HG02759 (cell line): ENCODE measurements around the gene GCSAML.
"Not testable (repeated sequence)": the region's sequence is repeated elsewhere in the genome, so short reads cannot be mapped to it uniquely, and the experiment has no call there.

Experiments used
- ATAC-seq: cut with Tn5 transposase; IDR thresholded peaks from one replicate; pipeline ENCODE4 v1.9.1; 2021; ENCODE audit warnings: mild to moderate bottlenecking, moderate library complexity; ENCODE audit not compliant: unreplicated experiment

GCSAML gene

GRCh38 chr1:247548769-247549182, at the start of gene GCSAML:
Gene GCSAML, plus strand, starts transcription at chr1:247549134. Its CDS starts 58 bp downstream, at chr1:247549192.
- no peak for ATAC-seq

GRCh38 chr1:247500865-247501264, 48.1 kb upstream of the GCSAML start:
- ATAC-seq: no peak

- no peak for ATAC-seq
These were observed 42.1 kb upstream of the GCSAML start for GRCh38 chr1:247506831-247507230.

- ATAC-seq: no peak
These were observed 30.9 kb upstream of the GCSAML start for GRCh38 chr1:247517795-247518612.

- no peak for ATAC-seq
These were observed 30.4 kb upstream of the GCSAML start for GRCh38 chr1:247518613-247518891.

- ATAC-seq: not testable (repeated sequence)
These were observed 27.0 kb upstream of the GCSAML start for GRCh38 chr1:247521886-247522285.

- ATAC-seq: no peak
These were observed 20.0 kb upstream of the GCSAML start for GRCh38 chr1:247528812-247529474.

- ATAC-seq: no peak
These were observed 19.1 kb upstream of the GCSAML start for GRCh38 chr1:247529771-247530355.

- no peak for ATAC-seq
These were observed 18.1 kb upstream of the GCSAML start for GRCh38 chr1:247530785-247531184.

GRCh38 chr1:247531937-247532336, 17.0 kb upstream of the GCSAML start:
- ATAC-seq: no peak

GRCh38 chr1:247535402-247535801, 13.5 kb upstream of the GCSAML start:
- no peak for ATAC-seq

- ATAC-seq: no peak
These were observed 12.6 kb upstream of the GCSAML start, which contains the start of gene OR2C3 for GRCh38 chr1:247536340-247536739. Gene OR2C3, minus strand, starts transcription at chr1:247536440. Its CDS starts 3,929 bp downstream, at chr1:247532511.

GRCh38 chr1:247538561-247538960, 10.4 kb upstream of the GCSAML start:
- no peak for ATAC-seq

- ATAC-seq: no peak
These were observed 9.7 kb upstream of the GCSAML start for GRCh38 chr1:247539215-247539614.

- no peak for ATAC-seq
These were observed 8.4 kb upstream of the GCSAML start for GRCh38 chr1:247540581-247540980.

- ATAC-seq: no peak
These were observed 6.1 kb upstream of the GCSAML start for GRCh38 chr1:247542811-247543210.

- no peak for ATAC-seq
These were observed 842 bp upstream of the GCSAML start for GRCh38 chr1:247548092-247548491.

- no peak for ATAC-seq
These were observed 2.8 kb downstream of the GCSAML start for GRCh38 chr1:247551721-247552120.

- ATAC-seq: no peak
These were observed 3.3 kb downstream of the GCSAML start for GRCh38 chr1:247552231-247552630.

- ATAC-seq: no peak
These were observed 9.2 kb downstream of the GCSAML start for GRCh38 chr1:247557926-247558674.

GRCh38 chr1:247561711-247562110, 12.8 kb downstream of the GCSAML start:
- no peak for ATAC-seq
